Non-pigmented ciliary epithelial cell (primary cell): ENCODE results near the gene KRTAP4-6.
"Not testable (repeated sequence)": the region's sequence is repeated elsewhere in the genome, so short reads cannot be mapped to it uniquely, and the experiment has no call there.

Experiments used
- DNase-seq: peaks from one replicate; pipeline ENCODE4 v3.0.0-alpha.2; 2010; ENCODE audit warnings: low read depth

Gene KRTAP4-6

DNA sequence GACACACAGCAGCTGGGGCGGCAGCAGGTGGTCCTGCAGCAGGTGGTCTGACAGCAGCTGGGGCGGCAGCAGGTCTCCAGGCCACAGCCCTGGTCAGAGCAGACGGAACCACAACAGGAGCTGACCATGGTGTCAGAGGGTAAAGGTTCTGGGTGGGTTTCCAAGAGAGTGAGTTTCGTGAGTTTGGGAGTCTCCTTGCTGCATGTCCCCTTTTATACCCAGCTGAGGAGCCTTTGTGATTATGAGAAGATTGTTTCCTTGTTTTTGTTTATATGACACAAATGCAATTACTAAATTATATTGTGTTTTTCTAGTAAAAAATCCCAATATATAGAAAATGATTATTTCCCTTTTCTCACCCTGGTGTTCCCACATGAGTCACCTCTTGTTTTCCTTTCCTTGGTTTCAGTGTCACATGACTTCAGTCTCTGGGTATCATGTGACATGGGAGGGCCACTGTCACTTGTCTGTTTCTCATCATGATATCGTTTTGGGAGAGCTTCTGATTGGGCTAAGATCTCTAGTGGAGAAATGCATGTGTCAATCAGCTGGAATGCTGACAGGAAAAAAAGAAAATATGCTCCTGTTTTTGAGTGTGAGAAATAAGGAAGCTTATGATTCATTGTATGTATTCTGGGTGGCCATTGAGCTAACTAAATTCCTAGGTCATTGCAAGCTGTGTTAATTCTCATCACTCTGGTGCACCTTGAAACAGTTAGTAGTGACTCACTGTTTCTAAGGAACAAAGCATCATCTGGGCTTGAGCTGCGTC is at the start of gene KRTAP4-6:
KRTAP4-6 (minus strand) TSS at position 185 of the 772 bp plus-strand sequence; CDS start at position 128, 57 bp downstream.
- peak; percentile 76 for DNase-seq

DNA sequence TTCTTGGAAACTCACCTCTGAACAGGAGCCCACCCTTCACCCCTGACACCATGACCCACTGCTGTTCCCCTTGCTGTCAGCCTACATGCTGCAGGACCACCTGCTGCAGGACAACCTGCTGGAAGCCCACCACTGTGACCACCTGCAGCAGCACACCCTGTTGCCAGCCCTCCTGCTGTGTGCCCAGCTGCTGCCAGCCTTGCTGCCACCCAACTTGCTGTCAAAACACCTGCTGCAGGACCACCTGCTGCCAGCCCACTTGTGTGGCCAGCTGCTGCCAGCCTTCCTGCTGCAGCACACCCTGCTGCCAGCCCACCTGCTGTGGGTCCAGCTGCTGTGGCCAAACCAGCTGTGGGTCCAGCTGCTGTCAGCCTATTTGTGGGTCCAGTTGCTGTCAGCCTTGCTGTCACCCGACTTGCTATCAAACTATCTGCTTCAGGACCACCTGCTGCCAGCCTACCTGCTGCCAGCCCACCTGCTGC is 49.5 kb upstream of the KRTAP4-6 start, which contains the start of gene KRTAP9-1:
KRTAP9-1 (plus strand) TSS at position 51 of the 482 bp plus-strand sequence; CDS start at position 51, 0 bp downstream.
- not testable (repeated sequence) for DNase-seq

- no peak for DNase-seq
These were observed 46.5 kb upstream of the KRTAP4-6 start for GRCh38 chr17:41186872-41187271.

- no peak for DNase-seq
These were observed 44.7 kb upstream of the KRTAP4-6 start for GRCh38 chr17:41185001-41185400.

DNA sequence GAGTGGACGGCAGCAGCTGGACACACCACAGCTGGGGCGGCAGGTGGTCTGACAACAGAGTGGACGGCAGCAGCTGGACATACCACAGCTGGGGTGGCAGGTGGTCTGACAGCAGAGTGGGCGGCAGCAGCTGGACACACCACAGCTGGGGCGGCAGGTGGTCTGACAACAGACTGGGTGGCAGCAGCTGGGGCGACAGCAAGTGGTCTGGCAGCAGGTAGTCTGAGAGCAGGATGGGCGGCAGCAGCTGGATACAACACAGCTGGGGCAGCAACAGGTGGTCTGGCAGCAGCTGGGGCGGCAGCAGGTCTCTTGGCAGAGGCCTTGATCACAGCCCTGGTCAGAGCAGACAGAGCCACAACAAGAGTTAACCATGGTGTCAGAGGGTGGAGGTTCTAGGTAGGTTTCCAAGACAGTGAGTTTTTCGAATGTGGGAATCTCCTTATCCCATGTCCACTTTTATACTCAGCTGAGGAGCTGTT is 44.2 kb upstream of the KRTAP4-6 start, which contains the start of gene KRTAP4-1:
KRTAP4-1 (minus strand) TSS at position 432 of the 482 bp plus-strand sequence; CDS start at position 375, 57 bp downstream.
- DNase-seq: no peak

DNA sequence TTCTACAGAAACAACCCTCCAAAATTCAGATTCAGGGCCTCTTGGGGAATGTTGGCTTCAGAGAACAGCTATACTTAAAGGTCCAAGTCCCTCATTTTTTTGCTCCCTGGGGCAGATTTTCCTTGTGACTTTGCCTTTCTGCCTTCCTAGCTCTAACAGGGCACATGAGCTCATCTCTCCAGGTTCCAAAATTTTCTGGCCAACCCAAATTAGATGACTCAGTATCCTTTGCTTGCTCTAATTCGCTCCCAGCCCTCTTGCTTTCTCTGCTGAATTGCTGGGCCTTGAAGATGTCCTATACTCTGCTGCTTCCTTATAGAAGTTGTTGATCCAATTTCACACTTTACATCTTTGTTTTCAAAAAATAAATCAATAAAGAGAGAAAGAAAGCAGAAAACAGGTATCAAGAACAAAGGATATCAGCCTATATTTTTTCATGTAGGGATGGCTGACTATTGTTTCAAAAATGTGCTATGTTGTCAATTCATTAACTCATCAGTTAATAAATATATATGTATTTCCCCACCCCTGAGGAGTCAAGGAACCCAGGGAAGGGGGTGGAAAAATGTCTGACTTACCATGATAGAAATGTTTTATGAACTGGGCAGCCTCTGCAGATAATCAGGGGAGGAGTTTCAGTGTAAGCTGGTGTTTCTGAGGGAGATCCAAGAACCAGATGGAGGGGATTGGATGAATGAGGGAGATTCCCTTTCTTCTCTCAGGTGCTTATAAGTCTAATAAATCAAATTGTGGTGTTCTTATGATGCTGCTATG is 38.7 kb upstream of the KRTAP4-6 start:
- DNase-seq: no peak

DNA sequence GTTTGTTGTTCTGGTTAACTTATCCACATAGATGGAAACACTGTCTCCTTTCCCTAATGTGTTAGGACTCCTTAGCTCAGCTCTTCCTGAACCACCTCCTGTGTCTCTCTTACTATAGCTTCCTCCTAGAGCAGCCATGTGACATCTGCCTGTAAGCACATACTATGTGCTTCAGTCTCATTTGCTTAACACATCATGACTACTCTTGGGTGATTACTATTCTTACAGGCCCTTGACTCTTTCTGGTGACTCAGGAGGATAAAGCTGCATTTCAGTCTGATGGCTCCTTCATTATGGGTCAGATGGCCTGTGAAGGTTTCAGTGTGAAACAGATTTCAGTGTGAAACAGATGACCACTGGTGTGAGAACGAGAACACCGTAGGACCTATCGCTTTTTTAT is 38.0 kb upstream of the KRTAP4-6 start:
- DNase-seq: no peak

DNA sequence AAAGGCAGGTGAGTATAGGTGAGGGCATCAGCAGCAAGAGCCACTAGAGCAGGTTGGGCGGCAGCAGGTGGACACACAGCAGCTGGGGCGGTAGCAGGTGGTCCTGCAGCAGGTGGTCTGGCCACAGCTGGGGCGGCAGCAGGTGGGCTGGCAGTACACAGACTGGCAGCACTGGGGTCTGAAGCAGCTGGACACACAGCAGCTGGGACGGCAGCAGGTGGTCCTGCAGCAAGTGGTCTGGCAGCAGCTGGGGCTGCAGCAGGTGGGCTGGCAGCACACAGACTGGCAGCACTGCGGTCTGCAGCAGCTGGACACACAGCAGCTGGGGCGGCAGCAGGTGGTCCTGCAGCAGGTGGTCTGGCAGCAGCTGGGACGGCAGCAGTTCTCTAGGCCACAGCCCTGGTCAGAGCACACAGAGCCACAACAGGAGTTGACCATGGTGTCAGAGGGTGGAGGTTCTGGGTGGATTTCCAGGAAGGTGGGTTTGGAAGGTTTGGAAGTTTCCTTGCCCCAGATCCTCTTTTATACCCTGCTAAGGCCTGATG is 37.5 kb upstream of the KRTAP4-6 start, which contains the start of gene KRTAP4-2:
KRTAP4-2 (minus strand) TSS at position 495 of the 545 bp plus-strand sequence; CDS start at position 438, 57 bp downstream.
- no peak for DNase-seq

DNA sequence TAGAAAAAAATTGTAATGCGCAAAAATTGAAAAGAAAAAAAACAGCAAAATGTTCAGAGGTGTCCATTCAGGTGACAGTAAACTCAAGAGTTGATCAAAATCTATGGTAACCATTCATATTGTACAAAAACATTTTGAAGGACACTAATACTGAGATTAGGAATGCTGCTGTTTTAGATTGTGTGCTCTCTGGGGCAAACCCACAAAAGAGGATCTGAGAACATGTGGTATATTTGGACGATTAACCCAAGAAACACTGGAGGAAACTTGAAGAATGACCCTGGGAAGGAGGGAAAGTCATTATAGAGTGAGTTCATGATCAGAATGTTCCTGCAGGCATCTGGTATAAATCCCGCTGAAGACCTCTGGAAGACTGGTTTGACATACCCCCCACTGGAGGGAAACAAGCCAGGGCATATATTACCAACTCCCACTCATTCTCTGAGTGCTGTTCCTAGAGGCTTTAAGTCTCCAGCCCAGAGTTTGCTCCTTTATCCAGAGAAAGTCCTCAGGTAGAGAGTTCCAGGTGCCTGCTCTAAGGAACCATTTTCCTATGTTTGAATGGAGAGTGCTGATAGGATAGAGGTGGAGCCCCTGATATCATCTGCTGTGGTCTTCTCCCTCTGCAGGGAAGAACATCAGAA is 36.5 kb upstream of the KRTAP4-6 start:
- no peak for DNase-seq

DNA sequence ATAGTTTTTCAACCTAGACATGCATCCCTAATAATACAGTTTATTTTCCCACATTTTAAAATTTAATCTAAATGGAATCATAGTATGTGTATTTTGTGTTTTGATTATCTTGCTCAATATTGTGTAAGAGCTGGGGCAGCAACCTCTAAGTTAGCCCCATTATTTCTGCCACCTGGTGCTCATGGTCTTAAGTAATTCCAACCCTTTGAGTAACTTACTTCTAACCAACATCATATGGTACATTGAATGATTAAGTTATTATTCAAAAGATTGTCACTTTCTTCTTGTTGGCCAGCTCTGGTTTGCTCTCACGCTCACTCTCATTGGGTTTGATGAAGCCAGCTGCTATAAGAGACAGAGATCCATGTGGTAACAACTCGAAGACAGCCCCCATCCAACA is 31.5 kb upstream of the KRTAP4-6 start:
- no peak for DNase-seq

GRCh38 chr17:41168121-41168520 is 27.8 kb upstream of the KRTAP4-6 start, which contains the start of gene KRTAP4-3:
KRTAP4-3 (minus strand) TSS chr17:41168221; CDS start chr17:41168172, 49 bp downstream.
- no peak for DNase-seq

DNA sequence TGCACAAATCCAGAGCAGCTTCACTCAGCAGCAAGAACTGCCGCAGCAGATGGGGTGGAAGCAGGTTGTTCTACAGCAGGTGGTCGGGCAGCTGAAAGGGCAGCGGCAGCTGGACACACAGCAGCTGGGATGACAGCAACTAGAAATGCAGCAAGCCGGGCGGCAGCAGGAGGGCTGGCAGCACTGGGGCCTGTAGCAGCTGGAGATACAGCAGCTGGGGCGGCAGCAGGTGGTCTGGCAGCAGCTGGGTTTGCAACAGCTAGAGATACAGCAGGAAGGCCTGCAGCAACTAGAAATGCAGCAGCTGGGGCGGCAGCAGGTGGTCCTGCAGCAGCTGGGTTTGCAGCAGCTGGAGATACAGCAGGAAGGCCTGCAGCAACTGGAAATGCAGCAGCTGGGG is 27.2 kb upstream of the KRTAP4-6 start:
- no peak for DNase-seq

GRCh38 chr17:41163828-41164227 is 23.5 kb upstream of the KRTAP4-6 start:
- no peak for DNase-seq

DNA sequence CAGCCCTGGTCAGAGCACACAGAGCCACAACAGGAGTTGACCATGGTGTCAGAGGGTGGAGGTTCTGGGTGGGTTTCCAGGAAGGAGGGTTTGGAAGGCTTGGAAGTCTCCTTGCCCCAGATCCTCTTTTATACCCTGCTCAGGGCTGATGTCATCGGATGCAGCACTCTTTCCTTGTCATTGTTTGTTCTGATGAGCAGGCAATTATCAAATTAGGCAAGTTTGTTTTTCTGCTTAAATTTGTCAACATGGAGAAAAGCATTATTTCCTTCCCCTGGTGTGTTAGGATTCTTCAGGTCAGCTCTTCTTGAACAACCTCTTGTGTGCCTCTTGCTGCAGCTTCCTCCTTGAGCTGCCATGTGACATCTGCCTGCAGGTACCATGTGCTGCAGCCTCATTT is 20.3 kb upstream of the KRTAP4-6 start, which contains the start of gene KRTAP4-4:
KRTAP4-4 (minus strand) TSS at position 101 of the 400 bp plus-strand sequence; CDS start at position 44, 57 bp downstream.
- no peak for DNase-seq

- not testable (repeated sequence) for DNase-seq
These were observed 19.8 kb upstream of the KRTAP4-6 start for GRCh38 chr17:41160190-41160589.

DNA sequence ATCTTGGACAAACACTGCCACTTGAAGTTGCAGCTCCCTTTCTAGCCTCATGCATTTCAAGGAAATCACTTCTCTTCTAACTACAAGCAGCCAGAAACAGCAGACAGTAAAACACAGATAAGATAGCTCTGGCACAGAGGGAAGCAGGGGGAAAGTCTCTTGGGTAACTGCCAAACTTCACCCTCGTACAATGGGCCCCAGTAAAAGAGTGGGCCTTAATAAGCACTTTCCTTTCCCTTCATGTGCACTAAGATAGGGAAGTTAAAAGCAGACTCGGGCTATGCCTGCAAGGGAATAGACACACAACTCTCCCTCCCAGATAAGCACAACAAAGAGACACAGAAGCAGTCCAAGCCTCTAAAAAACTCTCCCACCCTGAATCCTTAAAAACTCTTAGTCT is 13.5 kb upstream of the KRTAP4-6 start:
- DNase-seq: no peak

- no peak for DNase-seq
These were observed 11.2 kb upstream of the KRTAP4-6 start for GRCh38 chr17:41151525-41151924.

GRCh38 chr17:41150026-41150425 is 9.7 kb upstream of the KRTAP4-6 start:
- DNase-seq: no peak

DNA sequence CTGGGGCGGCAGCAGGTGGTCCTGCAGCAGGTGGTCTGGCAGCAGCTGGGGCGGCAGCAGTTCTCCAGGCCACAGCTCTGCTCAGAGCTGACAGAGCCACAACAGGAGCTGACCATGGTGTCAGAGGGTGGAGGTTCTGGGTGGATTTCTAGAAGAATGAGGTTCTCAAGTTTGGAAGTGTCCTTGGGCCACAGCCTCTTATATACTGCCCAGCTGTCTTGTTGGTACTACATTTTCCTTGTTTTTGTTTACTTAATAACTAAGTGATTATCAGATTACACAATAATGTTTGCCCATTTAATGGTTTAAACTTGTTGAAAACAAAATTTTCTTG is 9.3 kb upstream of the KRTAP4-6 start, which contains the start of gene KRTAP4-5:
KRTAP4-5 (minus strand) TSS at position 174 of the 334 bp plus-strand sequence; CDS start at position 116, 58 bp downstream.
- DNase-seq: no peak

- not testable (repeated sequence) for DNase-seq
These were observed 8.8 kb upstream of the KRTAP4-6 start for GRCh38 chr17:41148971-41149651.
